ENCODE data around the gene C10orf90.

The C10orf90 gene

GRCh38 chr10:126634911-126635310 lies 35.6 kb downstream of the C10orf90 start:
- DNase-seq (ENCODE audit: low spot score) (no peak), FAIRE-seq (no peak)

GRCh38 chr10:126634347-126634746 lies 36.1 kb downstream of the C10orf90 start:
- DNase-seq (ENCODE audit: low spot score) (no peak), FAIRE-seq (no peak)

- DNase-seq (ENCODE audit: low spot score) = no peak
- no peak for FAIRE-seq
These were observed 37.8 kb downstream of the C10orf90 start for GRCh38 chr10:126632705-126633104.

GRCh38 chr10:126629925-126630624 lies 40.4 kb downstream of the C10orf90 start:
- DNase-seq (ENCODE audit: low spot score) = no peak
- no peak for FAIRE-seq

- FAIRE-seq = no peak
- DNase-seq (ENCODE audit: low spot score) = no peak
These were observed 41.7 kb downstream of the C10orf90 start for GRCh38 chr10:126628746-126629145.

- no peak for DNase-seq (ENCODE audit: low spot score)
- no peak for FAIRE-seq
These were observed 48.6 kb downstream of the C10orf90 start for GRCh38 chr10:126621846-126622245.

- no peak for DNase-seq (ENCODE audit: low spot score)
- no peak for FAIRE-seq
These were observed 52.0 kb downstream of the C10orf90 start for GRCh38 chr10:126618466-126618865.

- no peak for DNase-seq (ENCODE audit: low spot score)
- FAIRE-seq = no peak
These were observed 52.8 kb downstream of the C10orf90 start for GRCh38 chr10:126617733-126618132.

- FAIRE-seq = no peak
- no peak for DNase-seq (ENCODE audit: low spot score)
These were observed 53.3 kb downstream of the C10orf90 start for GRCh38 chr10:126617208-126617607.

GRCh38 chr10:126616737-126617136 lies 53.8 kb downstream of the C10orf90 start:
- no peak for FAIRE-seq
- DNase-seq (ENCODE audit: low spot score) = no peak

GRCh38 chr10:126611303-126611702 lies 59.2 kb downstream of the C10orf90 start:
- FAIRE-seq (no peak), DNase-seq (ENCODE audit: low spot score) (no peak)

GRCh38 chr10:126609566-126609965 lies 60.9 kb downstream of the C10orf90 start:
- no peak for FAIRE-seq
- DNase-seq (ENCODE audit: low spot score) = no peak

- FAIRE-seq (peak; percentile 77), DNase-seq (ENCODE audit: low spot score) (no peak)
These were observed 70.4 kb downstream of the C10orf90 start for GRCh38 chr10:126599949-126600682.

GRCh38 chr10:126598009-126598408 lies 72.5 kb downstream of the C10orf90 start:
- DNase-seq (ENCODE audit: low spot score) (peak; percentile 60), FAIRE-seq (no peak)

- FAIRE-seq = no peak
These were observed 73.3 kb downstream of the C10orf90 start for GRCh38 chr10:126597211-126597610.

GRCh38 chr10:126596472-126597016 lies 73.9 kb downstream of the C10orf90 start:
- FAIRE-seq = no peak
- no peak for DNase-seq (ENCODE audit: low spot score)

More at GRCh38 chr10:126597211-126597610, 73.3 kb downstream of the C10orf90 start:
- no peak for DNase-seq (ENCODE audit: low spot score)

GRCh38 chr10:126595160-126595559 lies 75.3 kb downstream of the C10orf90 start:
- no peak for FAIRE-seq
- DNase-seq (ENCODE audit: low spot score) = no peak

GRCh38 chr10:126593968-126594701 lies 76.4 kb downstream of the C10orf90 start:
- FAIRE-seq (no peak), DNase-seq (ENCODE audit: low spot score) (no peak)

- no peak for DNase-seq (ENCODE audit: low spot score)
These were observed 77.6 kb downstream of the C10orf90 start for GRCh38 chr10:126592901-126593300.

GRCh38 chr10:126588024-126588423 lies 82.5 kb downstream of the C10orf90 start:
- FAIRE-seq (no peak), DNase-seq (ENCODE audit: low spot score) (no peak)

More at GRCh38 chr10:126592901-126593300, 77.6 kb downstream of the C10orf90 start:
- no peak for FAIRE-seq

- no peak for FAIRE-seq
- DNase-seq (ENCODE audit: low spot score) = no peak
These were observed 83.6 kb downstream of the C10orf90 start for GRCh38 chr10:126586878-126587277.

GRCh38 chr10:126586128-126586527 lies 84.4 kb downstream of the C10orf90 start:
- FAIRE-seq = no peak
- no peak for DNase-seq (ENCODE audit: low spot score)

Measured in urothelium cell line (cell line).